ENCODE results near the gene FUT6.

FUT6 gene

DNA sequence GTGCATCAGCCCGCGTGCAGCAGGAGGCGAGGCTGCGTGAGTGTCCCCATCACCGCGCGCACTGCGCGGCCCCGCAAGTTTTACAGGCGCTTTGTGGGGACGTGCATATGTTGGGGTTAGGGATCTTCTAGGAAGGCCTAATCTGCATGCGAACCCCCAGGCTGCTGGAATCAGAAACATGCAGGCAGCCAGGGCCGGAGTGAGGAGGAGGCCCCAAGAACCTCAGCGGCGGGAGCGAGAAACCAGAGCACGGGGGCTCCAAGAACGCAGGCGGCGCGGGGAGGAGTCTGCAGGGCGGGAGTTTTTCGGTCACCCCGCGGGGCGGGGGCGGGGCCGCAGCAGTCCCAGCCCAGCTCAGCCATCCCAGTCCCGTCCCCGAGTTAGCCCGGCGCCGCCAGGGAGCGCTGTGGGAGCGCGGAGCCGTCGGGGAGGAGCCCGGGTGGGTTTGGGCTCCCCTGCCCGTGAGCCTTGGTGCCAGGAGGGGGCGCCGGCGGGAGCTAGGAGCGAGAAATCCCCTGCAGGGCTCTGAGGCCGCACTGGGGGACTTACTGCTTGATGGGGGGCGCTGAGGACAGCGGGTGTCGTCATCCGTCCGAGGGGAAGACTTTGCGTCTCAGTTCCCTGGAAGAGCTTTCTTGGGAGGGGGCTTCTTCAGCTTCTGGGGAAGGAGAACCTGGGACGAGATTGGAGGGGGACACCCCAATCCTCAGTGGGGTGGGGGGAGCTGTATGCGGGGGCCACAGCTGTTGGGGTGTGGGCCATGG lies 35.6 kb downstream of the FUT6 start:
- Histone ChIP-seq H3K9me3 (ENCODE audit: insufficient read depth, low read depth, low read length) (peaks cover 3% of the 10 kb centered on the region), H3K4me3 (ENCODE audit: low read depth, low read length) (no peak overlapping the region), H2BK5ac (ENCODE audit: low read depth, low read length, poor library complexity) (no peak overlapping the region), H3K4ac (ENCODE audit: low read depth, low read length) (no peak overlapping the region), H4K91ac (ENCODE audit: low read depth, low read length) (no peak overlapping the region), H3K4me1 (ENCODE audit: control insufficient read depth in 1 of 2, insufficient read depth in 2 of 2, low read length in 2 of 2) (peaks cover 5 to 7% of the 10 kb centered on the region in 2 experiments), H3K23ac (ENCODE audit: low read length) (no peak overlapping the region), H2BK120ac (ENCODE audit: insufficient read depth, low read length, poor library complexity) (no peak overlapping the region), H3K9ac (ENCODE audit: low read length) (peak overlapping the region; percentile 15), H4K8ac (ENCODE audit: low read depth, low read length) (peak overlapping the region; percentile 15), H3K27me3 (ENCODE audit: insufficient read depth, low read length) (peaks cover 5% of the 10 kb centered on the region), H3K14ac (ENCODE audit: low read length) (no peak overlapping the region), H3K79me2 (ENCODE audit: control insufficient read depth, insufficient read depth, low read length, poor library complexity) (no peaks in the 10 kb centered on the region), H3K79me1 (ENCODE audit: low read length) (no peaks in the 10 kb centered on the region), H2BK12ac (ENCODE audit: low read length) (no peak overlapping the region), H4K12ac (ENCODE audit: low read depth, low read length) (no peak overlapping the region), H3K18ac (ENCODE audit: low read length) (no peak overlapping the region), H2AK5ac (ENCODE audit: low read length) (no peak overlapping the region), H3K27ac (ENCODE audit: low read depth, low read length) (no peak overlapping the region), H3K4me2 (ENCODE audit: low read length) (peak overlapping the region; percentile 69), H3K36me3 (ENCODE audit: control insufficient read depth in 1 of 2, insufficient read depth in 2 of 2, low read length in 2 of 2) (no peaks in the 10 kb centered on the region), H2AFZ (ENCODE audit: insufficient read depth, low read length, poor library complexity) (peak overlapping the region; percentile 7)
- no CpG with 5 or more reads among the region's 54 CpGs for WGBS (ENCODE audit: extremely low coverage, insufficient coverage, insufficient read length)
- peak; percentile 79 to 92 for DNase-seq

GRCh38 chr19:5803441-5803751 lies 36.1 kb downstream of the FUT6 start:
- no peaks in the 10 kb centered on the region for H3K79me2 ChIP-seq (ENCODE audit: control insufficient read depth, insufficient read depth, low read length, poor library complexity)
- H3K4me2 ChIP-seq (ENCODE audit: low read length) = peak overlapping the region; percentile 69
- H3K27me3 ChIP-seq (ENCODE audit: insufficient read depth, low read length) = peaks cover 5% of the 10 kb centered on the region
- WGBS (ENCODE audit: extremely low coverage, insufficient coverage, insufficient read length) = no CpG with 5 or more reads among the region's 8 CpGs
- H2BK120ac ChIP-seq (ENCODE audit: insufficient read depth, low read length, poor library complexity) = no peak overlapping the region
- H4K12ac ChIP-seq (ENCODE audit: low read depth, low read length) = no peak overlapping the region
- H3K4me3 ChIP-seq (ENCODE audit: low read depth, low read length) = no peak overlapping the region
- no peak overlapping the region for H4K91ac ChIP-seq (ENCODE audit: low read depth, low read length)
- no peaks in the 10 kb centered on the region for H3K36me3 ChIP-seq (ENCODE audit: control insufficient read depth in 1 of 2, insufficient read depth in 2 of 2, low read length in 2 of 2)
- H3K79me1 ChIP-seq (ENCODE audit: low read length) = no peaks in the 10 kb centered on the region
- H4K8ac ChIP-seq (ENCODE audit: low read depth, low read length) = peak overlapping the region; percentile 15
- no peak overlapping the region for H2BK12ac ChIP-seq (ENCODE audit: low read length)
- no peak overlapping the region for H3K27ac ChIP-seq (ENCODE audit: low read depth, low read length)
- H3K14ac ChIP-seq (ENCODE audit: low read length) = no peak overlapping the region
- no peak overlapping the region for H3K9ac ChIP-seq (ENCODE audit: low read length)
- DNase-seq = no peak
- H2BK5ac ChIP-seq (ENCODE audit: low read depth, low read length, poor library complexity) = no peak overlapping the region
- H2AFZ ChIP-seq (ENCODE audit: insufficient read depth, low read length, poor library complexity) = peak overlapping the region; percentile 7
- no peak overlapping the region for H3K4ac ChIP-seq (ENCODE audit: low read depth, low read length)
- H2AK5ac ChIP-seq (ENCODE audit: low read length) = no peak overlapping the region
- no peak overlapping the region for H3K23ac ChIP-seq (ENCODE audit: low read length)
- H3K18ac ChIP-seq (ENCODE audit: low read length) = no peak overlapping the region
- peaks cover 3% of the 10 kb centered on the region for H3K9me3 ChIP-seq (ENCODE audit: insufficient read depth, low read depth, low read length)
- peaks cover 5 to 7% of the 10 kb centered on the region in 2 experiments for H3K4me1 ChIP-seq (ENCODE audit: control insufficient read depth in 1 of 2, insufficient read depth in 2 of 2, low read length in 2 of 2)

GRCh38 chr19:5801796-5802619 lies 37.5 kb downstream of the FUT6 start:
- no CpG with 5 or more reads among the region's 33 CpGs for WGBS (ENCODE audit: extremely low coverage, insufficient coverage, insufficient read length)
- Histone ChIP-seq H4K91ac (ENCODE audit: low read depth, low read length) (no peak overlapping the region), H3K27ac (ENCODE audit: low read depth, low read length) (no peak overlapping the region), H3K79me1 (ENCODE audit: low read length) (no peaks in the 10 kb centered on the region), H3K14ac (ENCODE audit: low read length) (no peak overlapping the region), H4K8ac (ENCODE audit: low read depth, low read length) (no peak overlapping the region), H2BK12ac (ENCODE audit: low read length) (no peak overlapping the region), H3K27me3 (ENCODE audit: insufficient read depth, low read length) (peaks cover 5% of the 10 kb centered on the region), H3K4ac (ENCODE audit: low read depth, low read length) (no peak overlapping the region), H2AFZ (ENCODE audit: insufficient read depth, low read length, poor library complexity) (no peak overlapping the region), H3K23ac (ENCODE audit: low read length) (no peak overlapping the region), H3K4me2 (ENCODE audit: low read length) (no peak overlapping the region), H2AK5ac (ENCODE audit: low read length) (no peak overlapping the region), H3K18ac (ENCODE audit: low read length) (no peak overlapping the region), H3K4me3 (ENCODE audit: low read depth, low read length) (no peak overlapping the region), H3K9ac (ENCODE audit: low read length) (no peak overlapping the region), H2BK5ac (ENCODE audit: low read depth, low read length, poor library complexity) (no peak overlapping the region), H3K36me3 (ENCODE audit: control insufficient read depth in 1 of 2, insufficient read depth in 2 of 2, low read length in 2 of 2) (no peaks in the 10 kb centered on the region), H2BK120ac (ENCODE audit: insufficient read depth, low read length, poor library complexity) (no peak overlapping the region), H3K79me2 (ENCODE audit: control insufficient read depth, insufficient read depth, low read length, poor library complexity) (no peaks in the 10 kb centered on the region), H3K4me1 (ENCODE audit: control insufficient read depth in 1 of 2, insufficient read depth in 2 of 2, low read length in 2 of 2) (peaks cover 5 to 7% of the 10 kb centered on the region in 2 experiments), H3K9me3 (ENCODE audit: insufficient read depth, low read depth, low read length) (peaks cover 3% of the 10 kb centered on the region), H4K12ac (ENCODE audit: low read depth, low read length) (no peak overlapping the region)
- no peak for DNase-seq

DNA sequence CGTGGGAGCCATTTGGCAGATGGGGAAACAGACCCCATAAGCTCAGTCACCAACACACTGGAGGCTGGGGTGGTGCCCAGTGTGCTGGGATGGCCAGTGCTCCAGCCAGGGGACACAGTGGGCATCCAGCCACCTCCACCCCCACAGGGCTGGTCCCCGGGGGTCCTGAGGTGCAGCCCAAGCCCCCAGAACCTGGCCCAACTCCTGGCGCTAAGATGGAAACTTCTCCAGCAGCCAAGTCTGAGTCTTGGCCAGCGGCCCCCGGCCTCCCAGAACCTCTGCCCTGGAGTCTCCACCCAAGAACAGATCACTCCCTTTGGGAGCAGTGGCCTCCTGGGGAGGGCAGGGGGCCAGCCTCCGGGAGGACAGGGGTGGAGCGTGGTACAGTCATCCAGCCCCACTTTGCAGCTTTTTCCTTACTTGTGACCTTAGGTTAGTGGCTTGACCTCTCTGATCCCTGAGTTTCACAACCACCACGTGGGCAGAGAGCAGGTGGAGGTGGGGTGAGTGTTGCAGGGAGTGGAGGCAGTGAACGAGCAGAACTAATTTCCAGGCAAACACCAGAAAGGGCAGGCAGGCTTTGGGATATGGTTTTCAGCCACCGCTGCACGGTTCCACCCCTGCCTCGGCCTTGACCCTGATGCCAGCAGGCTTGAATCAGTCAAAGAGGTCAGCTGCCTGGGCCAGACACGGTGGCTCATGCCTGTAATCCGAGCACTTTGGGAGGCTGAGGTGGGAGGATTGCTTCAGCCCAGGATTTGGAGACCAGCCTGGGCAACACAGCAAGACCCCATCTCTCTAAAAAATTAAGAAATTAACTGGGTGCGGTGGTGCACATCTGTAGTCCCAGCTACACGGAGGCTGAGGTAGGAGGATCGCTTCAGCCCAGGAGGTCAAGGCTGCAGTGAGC lies 38.9 kb downstream of the FUT6 start:
- H2AK5ac ChIP-seq (ENCODE audit: low read length) = no peak overlapping the region
- no peak overlapping the region for H4K8ac ChIP-seq (ENCODE audit: low read depth, low read length)
- no peak overlapping the region for H3K4ac ChIP-seq (ENCODE audit: low read depth, low read length)
- H3K18ac ChIP-seq (ENCODE audit: low read length) = no peak overlapping the region
- no peak overlapping the region for H3K9ac ChIP-seq (ENCODE audit: low read length)
- no peak overlapping the region for H2BK5ac ChIP-seq (ENCODE audit: low read depth, low read length, poor library complexity)
- H3K9me3 ChIP-seq (ENCODE audit: insufficient read depth, low read depth, low read length) = peaks cover 3% of the 10 kb centered on the region
- H3K79me2 ChIP-seq (ENCODE audit: control insufficient read depth, insufficient read depth, low read length, poor library complexity) = no peaks in the 10 kb centered on the region
- no peak overlapping the region for H4K12ac ChIP-seq (ENCODE audit: low read depth, low read length)
- no peaks in the 10 kb centered on the region for H3K79me1 ChIP-seq (ENCODE audit: low read length)
- H3K27ac ChIP-seq (ENCODE audit: low read depth, low read length) = no peak overlapping the region
- no peak overlapping the region for H3K23ac ChIP-seq (ENCODE audit: low read length)
- no CpG with 5 or more reads among the region's 17 CpGs for WGBS (ENCODE audit: extremely low coverage, insufficient coverage, insufficient read length)
- no peak overlapping the region for H4K91ac ChIP-seq (ENCODE audit: low read depth, low read length)
- no peaks in the 10 kb centered on the region for H3K36me3 ChIP-seq (ENCODE audit: control insufficient read depth in 1 of 2, insufficient read depth in 2 of 2, low read length in 2 of 2)
- no peak overlapping the region for H3K4me2 ChIP-seq (ENCODE audit: low read length)
- H2BK12ac ChIP-seq (ENCODE audit: low read length) = no peak overlapping the region
- no peak overlapping the region for H2BK120ac ChIP-seq (ENCODE audit: insufficient read depth, low read length, poor library complexity)
- no peak overlapping the region for H3K14ac ChIP-seq (ENCODE audit: low read length)
- H3K4me1 ChIP-seq (ENCODE audit: control insufficient read depth in 1 of 2, insufficient read depth in 2 of 2, low read length in 2 of 2) = peaks cover 5 to 6% of the 10 kb centered on the region in 2 experiments
- H3K4me3 ChIP-seq (ENCODE audit: low read depth, low read length) = no peak overlapping the region
- no peak for DNase-seq
- H3K27me3 ChIP-seq (ENCODE audit: insufficient read depth, low read length) = peaks cover 4% of the 10 kb centered on the region
- H2AFZ ChIP-seq (ENCODE audit: insufficient read depth, low read length, poor library complexity) = no peak overlapping the region

Measured in trophoblast cell (in vitro differentiated cells and primary cell).